ENCODE measurements around the gene ANGPTL8.

GRCh38 chr19:11198769-11199424, 40.5 kb upstream of the ANGPTL8 start:
- TF ChIP-seq POLR2A (IDR thresholded peaks at IDR 0.05) (no peak), CTCF (IDR thresholded peaks at IDR 0.05) (no peak)
